IMR-90 (cell line): ENCODE data around the gene CACNA1I.

Experiments used
- FOS ChIP-seq: fragments of 150-350 bp; IDR thresholded peaks from 2 replicates; pipeline ENCODE4 v1.6.1; 2016; ENCODE audit warnings: low read depth, low read length
- MAFK ChIP-seq: IDR thresholded peaks from 2 replicates; pipeline ENCODE4 v1.6.1; 2012; ENCODE audit warnings: low read depth, low read length, improper control_type of control experiment
- POLR2A ChIP-seq: IDR thresholded peaks from 2 replicates; pipeline ENCODE4 v1.6.1; 2012; ENCODE audit warnings: mild to moderate bottlenecking, low read depth, low read length
- RAD21 ChIP-seq: IDR thresholded peaks from 2 replicates; pipeline ENCODE4 v1.6.1; 2012; ENCODE audit warnings: low read length, improper control_type of control experiment
- TF ChIP-seq, protein P1 (sequence below): conservative IDR thresholded peaks from 2 replicates; pipeline ENCODE4 v1.5.1; 2012; ENCODE audit warnings: mild to moderate bottlenecking, low read depth, low read length, improper control_type of control experiment

DNA sequence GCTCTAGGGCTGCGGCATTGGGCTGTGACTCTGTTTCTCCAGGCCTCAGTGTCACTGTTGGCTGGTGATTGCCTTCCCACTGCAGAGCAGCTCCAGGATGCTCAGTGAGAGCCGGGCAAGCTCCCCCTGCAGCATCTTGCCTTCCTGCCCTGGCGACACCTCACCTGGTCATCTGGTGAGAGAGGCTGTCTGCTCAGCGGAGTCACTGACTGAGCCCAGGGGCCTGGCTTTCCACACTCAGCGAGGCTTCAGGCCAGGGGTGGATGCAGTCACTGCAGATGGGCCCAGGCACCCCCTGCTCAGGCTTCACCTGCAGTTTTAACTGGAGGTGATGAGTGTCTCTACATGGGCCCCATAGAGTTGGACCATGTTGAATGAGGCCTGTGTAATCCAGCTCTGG is 136.8 kb downstream of the CACNA1I start:
- TF ChIP-seq, protein P1, sequence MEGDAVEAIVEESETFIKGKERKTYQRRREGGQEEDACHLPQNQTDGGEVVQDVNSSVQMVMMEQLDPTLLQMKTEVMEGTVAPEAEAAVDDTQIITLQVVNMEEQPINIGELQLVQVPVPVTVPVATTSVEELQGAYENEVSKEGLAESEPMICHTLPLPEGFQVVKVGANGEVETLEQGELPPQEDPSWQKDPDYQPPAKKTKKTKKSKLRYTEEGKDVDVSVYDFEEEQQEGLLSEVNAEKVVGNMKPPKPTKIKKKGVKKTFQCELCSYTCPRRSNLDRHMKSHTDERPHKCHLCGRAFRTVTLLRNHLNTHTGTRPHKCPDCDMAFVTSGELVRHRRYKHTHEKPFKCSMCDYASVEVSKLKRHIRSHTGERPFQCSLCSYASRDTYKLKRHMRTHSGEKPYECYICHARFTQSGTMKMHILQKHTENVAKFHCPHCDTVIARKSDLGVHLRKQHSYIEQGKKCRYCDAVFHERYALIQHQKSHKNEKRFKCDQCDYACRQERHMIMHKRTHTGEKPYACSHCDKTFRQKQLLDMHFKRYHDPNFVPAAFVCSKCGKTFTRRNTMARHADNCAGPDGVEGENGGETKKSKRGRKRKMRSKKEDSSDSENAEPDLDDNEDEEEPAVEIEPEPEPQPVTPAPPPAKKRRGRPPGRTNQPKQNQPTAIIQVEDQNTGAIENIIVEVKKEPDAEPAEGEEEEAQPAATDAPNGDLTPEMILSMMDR, result no peak
- TF ChIP-seq POLR2A (no peak), MAFK (no peak), FOS (no peak), RAD21 (no peak)
